Colonic mucosa (tissue), 4 donors: ENCODE results near the gene SUV39H2. TPM values are rescaled to one million over a fixed set of nuclear protein-coding genes. Genes with fewer than 3 reads are reported as not detected.

ENCODE experiments used
- DNase-seq: peaks from one replicate; pipeline ENCODE4 v3.0.0-alpha.2; 2020
- H3K27ac ChIP-seq: fragments of 200-600 bp; one replicate; pipeline ENCODE4 v1.8.0; 2021
- H3K27me3 ChIP-seq: fragments of 200-600 bp; one replicate; pipeline ENCODE4 v1.8.0; 2021
- H3K36me3 ChIP-seq: fragments of 200-600 bp; one replicate; pipeline ENCODE4 v1.8.0; 2021
- H3K4me1 ChIP-seq: fragments of 200-600 bp; one replicate; pipeline ENCODE4 v1.8.0; 2021; ENCODE audit warnings: mild to moderate bottlenecking
- H3K4me3 ChIP-seq: fragments of 200-600 bp; one replicate; pipeline ENCODE4 v1.8.0; 2021
- H3K9ac ChIP-seq, 2 donors: one replicate each; pipeline ENCODE4 v1.7.0; 2013; ENCODE audit warnings: control low read depth in 2 of 2, low read depth in 2 of 2, low read length in 2 of 2
- H3K9me3 ChIP-seq: fragments of 200-600 bp; one replicate; pipeline ENCODE4 v1.8.0; 2021
- intact Hi-C: fragments of 100-400 bp; cut with DNase I; formaldehyde crosslinking; loops from one replicate; pipeline ENCODE4 v1.14.1; 2022
- total RNA-seq, 2 donors: library from RNA; stranded (reverse); fragmentation: NEBNext Ultra II Directional in 1 of 2; extraction: Animal tissue kit (Norgen Biotek cat#: 25700) in 1 of 2; gene quantifications; one replicate each; pipeline ENCODE4 v1.2.1, GENCODE V29; 2021
- TF ChIP-seq, protein P1 (sequence below): fragments of 200-600 bp; IDR thresholded peaks from one replicate; pipeline ENCODE4 v1.8.0; 2022; ENCODE audit warnings: antibody characterized with exemption, mild to moderate bottlenecking
- donor health status: healthy.
- donor health status: DM: no; HTN: no; CAD: no.
- donor health status: DM: no; HTN: no; CAD: no.

Gene SUV39H2
- total RNA-seq, 2 donors from 2014 or later: 6.1 to 20.2 TPM

DNA sequence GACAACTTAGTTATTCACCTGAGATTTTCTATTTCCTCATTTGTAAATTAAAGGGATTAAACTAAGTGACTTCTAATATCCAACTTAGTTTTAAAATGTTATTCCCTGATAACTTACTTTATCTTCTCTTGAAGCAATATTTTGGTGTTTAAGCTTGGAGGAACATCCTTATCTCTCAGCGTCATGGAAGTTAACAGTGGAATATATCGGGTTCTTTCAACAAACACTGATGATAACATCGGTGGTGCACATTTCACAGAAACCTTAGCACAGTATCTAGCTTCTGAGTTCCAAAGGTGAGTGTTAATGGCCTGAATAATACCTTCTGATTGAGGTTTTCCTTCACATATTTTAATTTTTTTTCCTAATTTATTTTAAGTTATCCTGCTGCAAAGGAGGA is 26.4 kb upstream of the SUV39H2 start:
- no peaks in the 10 kb centered on the region for H3K27me3 ChIP-seq
- intact Hi-C loops: no loop called here
- no peak for DNase-seq
- H3K27ac ChIP-seq: no peak overlapping the region
- no peaks in the 10 kb centered on the region for H3K36me3 ChIP-seq
- TF ChIP-seq, protein P1, sequence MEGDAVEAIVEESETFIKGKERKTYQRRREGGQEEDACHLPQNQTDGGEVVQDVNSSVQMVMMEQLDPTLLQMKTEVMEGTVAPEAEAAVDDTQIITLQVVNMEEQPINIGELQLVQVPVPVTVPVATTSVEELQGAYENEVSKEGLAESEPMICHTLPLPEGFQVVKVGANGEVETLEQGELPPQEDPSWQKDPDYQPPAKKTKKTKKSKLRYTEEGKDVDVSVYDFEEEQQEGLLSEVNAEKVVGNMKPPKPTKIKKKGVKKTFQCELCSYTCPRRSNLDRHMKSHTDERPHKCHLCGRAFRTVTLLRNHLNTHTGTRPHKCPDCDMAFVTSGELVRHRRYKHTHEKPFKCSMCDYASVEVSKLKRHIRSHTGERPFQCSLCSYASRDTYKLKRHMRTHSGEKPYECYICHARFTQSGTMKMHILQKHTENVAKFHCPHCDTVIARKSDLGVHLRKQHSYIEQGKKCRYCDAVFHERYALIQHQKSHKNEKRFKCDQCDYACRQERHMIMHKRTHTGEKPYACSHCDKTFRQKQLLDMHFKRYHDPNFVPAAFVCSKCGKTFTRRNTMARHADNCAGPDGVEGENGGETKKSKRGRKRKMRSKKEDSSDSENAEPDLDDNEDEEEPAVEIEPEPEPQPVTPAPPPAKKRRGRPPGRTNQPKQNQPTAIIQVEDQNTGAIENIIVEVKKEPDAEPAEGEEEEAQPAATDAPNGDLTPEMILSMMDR: no peak
- H3K4me1 ChIP-seq: no peaks in the 10 kb centered on the region
- no peaks in the 10 kb centered on the region for H3K9me3 ChIP-seq
- H3K9ac ChIP-seq: no peak overlapping the region
- H3K4me3 ChIP-seq: no peak overlapping the region

DNA sequence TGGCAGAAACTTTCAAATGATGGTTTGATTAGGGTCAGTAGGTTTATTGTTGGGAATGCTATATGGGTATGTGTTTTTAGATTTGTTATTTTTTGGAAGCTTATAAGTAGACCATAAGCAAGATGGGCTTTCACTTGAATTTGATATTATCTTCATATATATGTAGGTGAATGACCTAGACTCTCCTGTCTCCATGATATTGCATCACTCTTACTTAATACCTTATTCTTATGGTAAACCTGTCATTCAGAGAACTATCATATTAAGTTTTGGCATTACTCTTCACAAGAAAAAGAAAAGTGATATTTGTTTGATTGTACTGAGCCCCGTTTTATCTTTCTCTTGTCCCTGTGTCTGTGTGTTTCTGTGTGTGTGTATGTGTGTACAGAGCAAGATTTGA is 23.2 kb upstream of the SUV39H2 start:
- DNase-seq: no peak
- Histone ChIP-seq H3K4me3 (no peak overlapping the region), H3K9ac (no peak overlapping the region), H3K27ac (no peak overlapping the region), H3K4me1 (no peaks in the 10 kb centered on the region), H3K9me3 (no peaks in the 10 kb centered on the region), H3K27me3 (no peaks in the 10 kb centered on the region), H3K36me3 (no peaks in the 10 kb centered on the region)
- intact Hi-C loops: no loop called here
- TF ChIP-seq, protein P1: no peak

DNA sequence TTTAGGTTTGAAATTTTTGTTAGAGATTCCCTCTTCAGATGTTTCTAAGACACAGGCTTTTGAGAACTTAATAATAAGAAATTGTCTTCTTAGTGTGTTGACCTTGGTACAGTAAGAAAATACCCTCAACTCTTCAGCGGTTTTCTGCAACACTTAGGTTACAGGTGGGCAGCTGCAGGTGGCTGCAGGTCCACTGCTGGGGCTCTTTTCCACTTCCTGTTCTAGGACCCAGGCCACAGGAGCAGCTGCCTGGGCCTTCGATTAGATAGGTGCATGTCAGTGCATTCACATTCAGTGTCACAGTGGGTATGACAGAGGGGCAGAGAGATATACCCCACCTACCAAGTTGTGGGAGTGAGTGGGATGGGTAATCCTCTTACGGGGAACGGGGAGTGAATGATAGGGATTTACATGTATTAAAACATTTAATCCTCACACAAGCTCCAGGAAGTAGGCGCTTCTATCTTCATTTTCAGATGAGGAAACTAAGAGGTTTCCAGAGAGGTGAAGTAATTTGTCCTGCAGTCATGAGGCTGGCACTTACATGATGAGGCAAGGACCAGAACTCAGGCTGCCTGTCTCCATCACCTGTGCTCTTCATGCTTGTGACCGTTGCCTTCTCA is 20.2 kb upstream of the SUV39H2 start:
- no peak overlapping the region for H3K4me3 ChIP-seq
- peaks cover 3% of the 10 kb centered on the region for H3K4me1 ChIP-seq
- TF ChIP-seq, protein P1: no peak
- no peak overlapping the region for H3K27ac ChIP-seq
- no peaks in the 10 kb centered on the region for H3K9me3 ChIP-seq
- intact Hi-C loops: no loop called here
- no peak for DNase-seq
- no peaks in the 10 kb centered on the region for H3K36me3 ChIP-seq
- no peaks in the 10 kb centered on the region for H3K27me3 ChIP-seq
- no peak overlapping the region for H3K9ac ChIP-seq

DNA sequence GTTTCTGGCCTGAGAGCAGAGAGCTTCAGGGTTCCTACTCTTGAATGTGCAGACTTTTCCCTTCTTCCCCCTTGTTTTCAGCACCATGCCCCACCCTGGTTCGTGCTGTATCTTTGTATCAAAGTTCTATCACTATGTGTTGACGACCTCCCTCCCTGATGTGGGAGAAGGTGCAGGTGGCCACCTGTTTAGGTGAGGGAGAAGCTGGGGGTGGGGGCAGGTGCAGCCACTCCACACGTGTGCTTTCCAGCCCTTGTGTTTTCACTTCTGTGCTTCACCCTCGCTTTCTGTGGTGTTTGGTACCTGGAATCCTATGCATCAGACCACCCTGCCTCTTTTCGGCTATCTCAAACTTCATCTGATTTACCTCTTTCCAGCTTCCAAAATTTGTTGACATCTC is 19.6 kb upstream of the SUV39H2 start:
- TF ChIP-seq, protein P1: no peak
- H3K9ac ChIP-seq: no peak overlapping the region
- H3K4me3 ChIP-seq: no peak overlapping the region
- H3K9me3 ChIP-seq: no peaks in the 10 kb centered on the region
- no peaks in the 10 kb centered on the region for H3K36me3 ChIP-seq
- peaks cover 3% of the 10 kb centered on the region for H3K4me1 ChIP-seq
- H3K27ac ChIP-seq: no peak overlapping the region
- intact Hi-C loops: no loop called here
- no peak for DNase-seq
- H3K27me3 ChIP-seq: no peaks in the 10 kb centered on the region

DNA sequence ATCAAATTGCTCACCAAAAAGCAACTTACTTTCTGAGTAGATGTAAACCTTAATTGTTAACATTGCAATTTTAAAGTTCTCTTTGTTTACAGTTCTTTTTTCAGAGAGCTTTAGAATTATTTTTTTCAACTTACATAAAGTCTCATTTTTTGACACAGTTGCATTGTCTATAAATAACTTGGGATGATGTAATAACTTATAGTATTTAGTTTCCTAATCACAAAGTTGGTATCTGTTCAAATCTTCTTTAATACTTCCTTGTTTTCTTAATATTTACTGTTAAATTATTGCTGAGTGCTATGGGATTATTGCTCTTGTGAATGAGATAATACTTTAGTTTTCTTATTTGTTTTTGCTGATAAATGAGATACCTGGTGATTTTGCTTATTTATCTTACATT is 18.9 kb upstream of the SUV39H2 start:
- Histone ChIP-seq H3K4me3 (no peak overlapping the region), H3K9ac (no peak overlapping the region), H3K9me3 (no peaks in the 10 kb centered on the region), H3K4me1 (peaks cover 3% of the 10 kb centered on the region), H3K36me3 (no peaks in the 10 kb centered on the region), H3K27ac (no peak overlapping the region), H3K27me3 (no peaks in the 10 kb centered on the region)
- DNase-seq: no peak
- intact Hi-C loops: no loop called here
- TF ChIP-seq, protein P1: no peak
